CD8-positive, alpha-beta memory T cell (primary cell): ENCODE data around the gene CC2D1A. TPM values are rescaled to one million over a fixed set of nuclear protein-coding genes. Genes with fewer than 3 reads are reported as not detected.
A peak's percentile ranks its signal among the peaks of the same experiment; 100 is the strongest.

Source experiments
- CTCF ChIA-PET: fragments of 350-600 bp; sonication (Branson Sonifier 250); formaldehyde crosslinking; loops from one replicate; lab custom pipeline; 2021; ENCODE audit warnings: antibody characterized with exemption; lab: Charles Lee
- POLR2A ChIA-PET: fragments of 350-600 bp; sonication (Branson Sonifier 250); formaldehyde crosslinking; loops from one replicate; lab custom pipeline; 2021; ENCODE audit warnings: antibody characterized with exemption; lab: Charles Lee
- DNase-seq, 5 donors: peaks; one replicate each; pipeline versions ENCODE4 v3.0.0 to v3.0.0-alpha.2; 2020 to 2022; ENCODE audit warnings: mixed read lengths in 1 of 5
- H3K27ac ChIP-seq: one replicate; pipeline ENCODE4 v1.7.0; 2013; ENCODE audit warnings: low read depth, mild to moderate bottlenecking, low read length, moderate library complexity
- H3K27me3 ChIP-seq: 2 replicates; pipeline ENCODE4 v1.7.0; 2013; ENCODE audit warnings: low read length, mild to moderate bottlenecking; ENCODE audit not compliant: insufficient read depth, poor library complexity, severe bottlenecking
- H3K36me3 ChIP-seq: 2 replicates; pipeline ENCODE4 v1.7.0; 2013; ENCODE audit warnings: mild to moderate bottlenecking, low read length, moderate library complexity; ENCODE audit not compliant: insufficient read depth
- H3K4me1 ChIP-seq: 2 replicates; pipeline ENCODE4 v1.7.0; 2013; ENCODE audit warnings: mild to moderate bottlenecking, low read length, moderate library complexity; ENCODE audit not compliant: insufficient read depth
- H3K4me3 ChIP-seq: 2 replicates; pipeline ENCODE4 v1.7.0; 2013; ENCODE audit warnings: mild to moderate bottlenecking, low read length
- H3K9me3 ChIP-seq: 2 replicates; pipeline ENCODE4 v1.7.0; 2013; ENCODE audit warnings: mild to moderate bottlenecking, low read length
- H3K27ac Mint-ChIP-seq, 8 donors: one replicate each; pipeline ENCODE4 v1.8.0; 2020 to 2021; ENCODE audit warnings: mixed read lengths in 8 of 8, mild to moderate bottlenecking in 6 of 8, inconsistent platforms in 3 of 8, moderate library complexity in 3 of 8
- H3K27me3 Mint-ChIP-seq, 2 donors: one replicate each; pipeline ENCODE4 v1.8.0; 2020 to 2021; ENCODE audit warnings: mixed read lengths in 2 of 2, mild to moderate bottlenecking in 1 of 2, moderate library complexity in 1 of 2
- H3K36me3 Mint-ChIP-seq, 3 donors: one replicate each; pipeline ENCODE4 v1.8.0; 2020 to 2021; ENCODE audit warnings: mixed read lengths in 3 of 3, inconsistent platforms in 1 of 3, mild to moderate bottlenecking in 1 of 3
- H3K4me1 Mint-ChIP-seq, 3 donors: one replicate each; pipeline ENCODE4 v1.8.0; 2020 to 2021; ENCODE audit warnings: mixed read lengths in 3 of 3, inconsistent platforms in 1 of 3, mild to moderate bottlenecking in 1 of 3
- H3K4me3 Mint-ChIP-seq, 7 donors: one replicate each; pipeline ENCODE4 v1.8.0; 2020 to 2021; ENCODE audit warnings: mixed read lengths in 7 of 7, mild to moderate bottlenecking in 6 of 7, moderate library complexity in 4 of 7, inconsistent platforms in 2 of 7
- H3K9me3 Mint-ChIP-seq, 5 donors: one replicate each; pipeline ENCODE4 v1.8.0; 2020 to 2022; ENCODE audit warnings: mixed read lengths in 5 of 5, mild to moderate bottlenecking in 3 of 5, moderate library complexity in 2 of 5, inconsistent platforms in 1 of 5
- polyA plus RNA-seq: library from polyadenylated mRNA; unstranded; fragments of 300-500 nt; fragmentation: Illumina TruSeq; gene quantifications from one replicate; pipeline ENCODE4 v1.2.3, GENCODE V29; 2021
- total RNA-seq, 2 experiments: library from RNA; stranded (reverse); gene quantifications; one replicate each; pipeline ENCODE4 v1.2.3, GENCODE V29; 2021

CC2D1A gene
- total and polyA plus RNA-seq, 3 experiments from 2014 or later: 15.3 to 31.0 (median 30.8) TPM

DNA sequence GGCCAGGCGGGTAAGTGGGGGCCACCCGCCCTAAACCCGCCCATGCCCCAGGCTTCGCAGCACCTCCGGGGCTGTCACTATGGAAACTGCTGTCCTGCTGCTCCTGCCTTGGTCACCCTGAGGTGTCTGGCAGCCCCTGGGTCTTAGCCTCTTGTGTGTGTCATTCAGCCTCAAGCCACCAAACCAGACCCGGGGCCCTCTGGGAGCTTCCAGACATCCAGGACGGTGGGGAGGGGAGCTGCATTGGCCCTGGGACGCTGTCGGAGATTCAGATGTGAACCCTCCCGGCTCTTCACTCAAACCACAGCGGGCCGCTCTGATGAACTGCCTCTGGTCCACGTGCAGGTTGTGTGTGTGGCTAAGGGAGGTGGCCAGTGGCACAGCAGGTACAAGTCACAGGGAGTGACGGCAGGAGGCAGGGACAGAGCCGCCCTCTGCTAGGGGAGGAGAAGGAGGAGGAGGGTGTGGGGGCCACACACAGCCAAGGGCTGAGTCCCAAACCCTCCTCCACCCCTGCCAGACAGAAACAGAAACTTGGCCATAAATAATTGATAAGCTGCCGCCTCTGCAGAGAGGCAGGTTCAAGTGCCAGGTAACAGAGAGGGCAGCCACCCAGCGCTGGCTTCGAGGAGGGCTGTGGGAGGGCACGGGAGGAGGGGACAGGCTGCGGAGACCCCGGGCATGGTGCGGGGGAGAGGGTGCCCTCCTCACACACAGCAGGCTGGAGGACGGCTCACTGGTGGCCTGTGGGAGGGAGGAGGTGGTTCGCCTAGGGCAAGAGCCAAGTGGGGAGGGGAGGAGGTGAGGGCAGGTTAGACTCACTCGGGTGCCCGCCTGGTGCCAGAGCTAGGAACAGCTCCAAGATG is 21.0 kb upstream of the CC2D1A start:
- no peaks in the 10 kb centered on the region for H3K9me3 ChIP-seq
- Mint-ChIP-seq H3K27me3 (no peaks in the 10 kb centered on the region), H3K4me3 (peak overlapping the region in 1 of 7 donors; percentile 56), H3K9me3 (no peaks in the 10 kb centered on the region), H3K36me3 (no peaks in the 10 kb centered on the region), H3K4me1 (peaks cover 48 to 74% (median 57%) of the 10 kb centered on the region in 3 donors), H3K27ac (peak overlapping the region in 1 of 8 donors; percentile 97)
- DNase-seq: no peak
- H3K4me3 ChIP-seq: no peak overlapping the region
- H3K36me3 ChIP-seq: no peaks in the 10 kb centered on the region
- POLR2A ChIA-PET: interaction anchor here (0.6 to 1.4 kb wide), 3 partner anchors 22 to 147 kb away, joined by 3 read pairs; partner anchors contain the start of gene IL27RA
- CTCF ChIA-PET: interaction anchor here (1.0 to 3.2 kb wide), 4 partner anchors 22 to 186 kb away, joined by 3 to 15 read pairs (median 7); partner anchors contain the start of gene MISP3
- peaks cover 70% of the 10 kb centered on the region for H3K4me1 ChIP-seq
- H3K27ac ChIP-seq: no peak overlapping the region
- H3K27me3 ChIP-seq: no peaks in the 10 kb centered on the region

- ChIA-PET POLR2A (interaction anchor here (0.7 to 1.4 kb wide), 3 partner anchors 21 to 220 kb away, joined by 3 to 5 read pairs (median 3); partner anchors contain the start of gene IL27RA), CTCF (interaction anchor here (1.0 to 2.9 kb wide), 6 partner anchors 21 to 251 kb away, joined by 3 to 11 read pairs (median 7); partner anchors contain the start of genes ASF1B and MISP3)
- H3K9me3 Mint-ChIP-seq: no peaks in the 10 kb centered on the region
- Histone ChIP-seq H3K27ac (peak overlapping the region; percentile 27), H3K4me1 (peaks cover 62% of the 10 kb centered on the region), H3K4me3 (no peak overlapping the region), H3K9me3 (no peaks in the 10 kb centered on the region), H3K36me3 (no peaks in the 10 kb centered on the region), H3K27me3 (no peaks in the 10 kb centered on the region)
- H3K4me1 Mint-ChIP-seq: peaks cover 40 to 66% (median 50%) of the 10 kb centered on the region in 3 donors
- H3K4me3 Mint-ChIP-seq: peak overlapping the region in 4 of 7 donors; percentile 28 to 64 (median 44)
- no peak for DNase-seq
- H3K36me3 Mint-ChIP-seq: no peaks in the 10 kb centered on the region
- H3K27ac Mint-ChIP-seq: peak overlapping the region; percentile 34 to 97 (median 92)
- no peaks in the 10 kb centered on the region for H3K27me3 Mint-ChIP-seq
Measured at GRCh38 chr19:13885826-13886365, 20.1 kb upstream of the CC2D1A start.

DNA sequence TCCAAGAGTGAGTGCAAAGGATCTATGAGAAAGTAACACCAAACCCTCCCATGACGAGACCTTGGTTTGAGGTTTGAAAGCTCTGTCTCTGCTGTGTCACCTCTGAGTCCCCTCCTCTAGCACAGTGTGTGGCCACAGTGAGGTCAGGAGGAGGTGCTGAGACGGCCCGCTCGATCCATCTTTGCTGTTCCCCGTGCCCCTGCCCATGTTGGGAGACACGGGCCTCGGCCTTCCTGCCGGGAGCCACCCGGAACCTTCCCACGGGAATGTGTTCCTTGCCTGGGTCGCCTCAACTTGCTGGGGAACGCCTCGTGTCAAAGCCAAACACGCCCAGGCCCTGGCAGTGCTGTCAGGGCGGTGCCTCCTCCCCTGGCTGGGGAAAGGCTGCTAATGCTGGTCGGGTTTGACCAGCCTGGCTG is 19.0 kb upstream of the CC2D1A start:
- H3K4me3 ChIP-seq: no peak overlapping the region
- H3K4me1 ChIP-seq: peaks cover 51% of the 10 kb centered on the region
- no peaks in the 10 kb centered on the region for H3K36me3 Mint-ChIP-seq
- H3K4me1 Mint-ChIP-seq: peaks cover 29 to 55% (median 38%) of the 10 kb centered on the region in 3 donors
- H3K9me3 ChIP-seq: no peaks in the 10 kb centered on the region
- H3K36me3 ChIP-seq: no peaks in the 10 kb centered on the region
- peak overlapping the region; percentile 21 to 76 (median 70) for H3K4me3 Mint-ChIP-seq
- no peaks in the 10 kb centered on the region for H3K9me3 Mint-ChIP-seq
- ChIA-PET POLR2A (interaction anchor here (0.7 to 1.2 kb wide), 2 partner anchors 145 to 630 kb away, joined by 4 read pairs; partner anchors contain the start of gene IL27RA), CTCF (interaction anchor here (1.0 to 2.9 kb wide), 7 partner anchors 11 to 250 kb away, joined by 3 to 11 read pairs (median 5); partner anchors contain the start of genes ASF1B and MISP3)
- DNase-seq: peak in 4 of 5 donors; percentile 51 to 83 (median 66)
- H3K27ac Mint-ChIP-seq: peak overlapping the region; percentile 84 to 97 (median 92)
- no peaks in the 10 kb centered on the region for H3K27me3 ChIP-seq
- H3K27me3 Mint-ChIP-seq: no peaks in the 10 kb centered on the region
- no peak overlapping the region for H3K27ac ChIP-seq

- Mint-ChIP-seq H3K27me3 (no peaks in the 10 kb centered on the region), H3K4me3 (peak overlapping the region; percentile 21 to 78 (median 70)), H3K36me3 (no peaks in the 10 kb centered on the region), H3K27ac (peak overlapping the region; percentile 84 to 95 (median 92)), H3K4me1 (peaks cover 24 to 50% (median 33%) of the 10 kb centered on the region in 3 donors), H3K9me3 (no peaks in the 10 kb centered on the region)
- H3K27me3 ChIP-seq: no peaks in the 10 kb centered on the region
- ChIA-PET CTCF (interaction anchor here (1.0 to 2.1 kb wide), 5 partner anchors 10 to 249 kb away, joined by 3 to 11 read pairs (median 5); partner anchors contain the start of gene ASF1B), POLR2A (interaction anchor here (1.2 kb wide), 1 partner anchor 144 kb away, joined by 4 read pairs; the partner anchor contains the start of gene IL27RA)
- H3K4me1 ChIP-seq: peaks cover 46% of the 10 kb centered on the region
- H3K4me3 ChIP-seq: no peak overlapping the region
- no peaks in the 10 kb centered on the region for H3K9me3 ChIP-seq
- peak in 1 of 5 donors; percentile 32 for DNase-seq
- no peak overlapping the region for H3K27ac ChIP-seq
- H3K36me3 ChIP-seq: no peaks in the 10 kb centered on the region
Measured at GRCh38 chr19:13887517-13887916, 18.5 kb upstream of the CC2D1A start.

DNA sequence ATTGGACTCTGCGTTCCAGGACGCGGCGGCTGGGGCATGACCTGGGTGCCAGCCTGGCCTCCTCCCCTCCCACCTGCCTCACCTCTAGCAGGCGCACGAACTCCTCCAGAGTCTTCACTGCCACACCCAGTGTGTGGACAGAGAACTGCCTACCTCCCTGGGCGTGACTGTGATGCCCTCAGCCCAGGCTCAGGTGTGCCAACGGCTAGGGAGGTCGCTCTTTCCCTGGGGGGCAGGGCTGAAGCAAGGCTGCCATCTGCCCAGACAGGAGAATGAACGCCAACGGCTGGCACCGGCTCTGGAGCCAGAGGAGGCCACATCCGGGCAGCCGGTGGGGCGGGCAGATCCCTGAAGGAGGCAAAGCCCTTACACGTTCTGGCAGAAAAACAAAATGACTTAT is 17.7 kb upstream of the CC2D1A start:
- Histone ChIP-seq H3K9me3 (no peaks in the 10 kb centered on the region), H3K36me3 (no peaks in the 10 kb centered on the region), H3K4me1 (peaks cover 39% of the 10 kb centered on the region), H3K27ac (no peak overlapping the region), H3K27me3 (no peaks in the 10 kb centered on the region), H3K4me3 (no peak overlapping the region)
- Mint-ChIP-seq H3K36me3 (no peaks in the 10 kb centered on the region), H3K27me3 (no peaks in the 10 kb centered on the region), H3K27ac (peak overlapping the region in 1 of 8 donors; percentile 91), H3K4me1 (peaks cover 21 to 42% (median 26%) of the 10 kb centered on the region in 3 donors), H3K4me3 (peak overlapping the region in 2 of 7 donors; percentile 20 to 48), H3K9me3 (no peaks in the 10 kb centered on the region)
- ChIA-PET CTCF (interaction anchor here (1.1 to 1.5 kb wide), 2 partner anchors 14 to 249 kb away, joined by 3 to 5 read pairs; no protein-coding TSS in a partner anchor), POLR2A (no interaction called here)
- DNase-seq: no peak

DNA sequence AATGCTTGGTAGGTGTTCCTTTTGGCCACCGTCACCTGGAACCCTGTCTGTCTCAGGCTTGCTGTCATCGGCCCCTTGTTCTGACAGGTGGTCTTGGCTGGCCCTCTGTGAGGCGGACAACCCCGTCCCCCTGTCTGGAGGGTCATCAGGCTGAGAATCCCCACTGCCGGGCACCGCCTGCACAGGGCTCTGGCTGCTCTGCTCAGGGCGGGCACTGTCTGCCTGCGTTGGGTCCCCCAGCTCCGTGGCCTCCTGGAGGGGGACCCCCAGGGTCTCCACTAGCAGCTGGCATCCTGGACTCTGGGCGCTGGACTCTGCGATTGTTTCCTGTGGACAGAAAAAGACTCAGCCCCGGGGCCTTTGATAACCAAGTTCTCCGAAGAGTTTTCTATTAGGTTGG is 15.9 kb upstream of the CC2D1A start:
- CTCF ChIA-PET: no interaction called here
- POLR2A ChIA-PET: no interaction called here
- peaks cover 17 to 27% (median 20%) of the 10 kb centered on the region in 3 donors for H3K4me1 Mint-ChIP-seq

GRCh38 chr19:13892870-13893269 is 13.1 kb upstream of the CC2D1A start:
- Mint-ChIP-seq H3K27ac (no peak overlapping the region), H3K27me3 (no peaks in the 10 kb centered on the region), H3K4me3 (no peak overlapping the region), H3K36me3 (no peaks in the 10 kb centered on the region), H3K9me3 (no peaks in the 10 kb centered on the region), H3K4me1 (no peaks in the 10 kb centered on the region)
- no peaks in the 10 kb centered on the region for H3K9me3 ChIP-seq
- no peaks in the 10 kb centered on the region for H3K36me3 ChIP-seq
- DNase-seq: no peak
- ChIA-PET POLR2A (interaction anchor here (0.6 kb wide), 1 partner anchor 154 kb away, joined by 4 read pairs; no protein-coding TSS in a partner anchor), CTCF (interaction anchor here (2.1 kb wide), 1 partner anchor 11 kb away, joined by 8 read pairs; no protein-coding TSS in a partner anchor)
- H3K27ac ChIP-seq: no peak overlapping the region
- H3K27me3 ChIP-seq: no peaks in the 10 kb centered on the region
- H3K4me3 ChIP-seq: no peak overlapping the region
- H3K4me1 ChIP-seq: peaks cover 3% of the 10 kb centered on the region

More for the DNA sequence above, 15.9 kb upstream of the CC2D1A start:
- Mint-ChIP-seq H3K36me3 (no peaks in the 10 kb centered on the region), H3K27ac (no peak overlapping the region), H3K9me3 (no peaks in the 10 kb centered on the region), H3K4me3 (no peak overlapping the region), H3K27me3 (no peaks in the 10 kb centered on the region)
- Histone ChIP-seq H3K36me3 (no peaks in the 10 kb centered on the region), H3K4me3 (no peak overlapping the region), H3K4me1 (peaks cover 27% of the 10 kb centered on the region), H3K9me3 (no peaks in the 10 kb centered on the region), H3K27me3 (no peaks in the 10 kb centered on the region), H3K27ac (no peak overlapping the region)
- DNase-seq: no peak
